GM21619 (cell line): ENCODE measurements around the gene SIRT3.
"Not testable (repeated sequence)": the region's sequence is repeated elsewhere in the genome, so short reads cannot be mapped to it uniquely, and the experiment has no call there.

ENCODE experiments used
- ATAC-seq: cut with Tn5 transposase; IDR thresholded peaks from one replicate; pipeline ENCODE4 v1.9.1; 2021; ENCODE audit not compliant: unreplicated experiment

SIRT3 gene

DNA sequence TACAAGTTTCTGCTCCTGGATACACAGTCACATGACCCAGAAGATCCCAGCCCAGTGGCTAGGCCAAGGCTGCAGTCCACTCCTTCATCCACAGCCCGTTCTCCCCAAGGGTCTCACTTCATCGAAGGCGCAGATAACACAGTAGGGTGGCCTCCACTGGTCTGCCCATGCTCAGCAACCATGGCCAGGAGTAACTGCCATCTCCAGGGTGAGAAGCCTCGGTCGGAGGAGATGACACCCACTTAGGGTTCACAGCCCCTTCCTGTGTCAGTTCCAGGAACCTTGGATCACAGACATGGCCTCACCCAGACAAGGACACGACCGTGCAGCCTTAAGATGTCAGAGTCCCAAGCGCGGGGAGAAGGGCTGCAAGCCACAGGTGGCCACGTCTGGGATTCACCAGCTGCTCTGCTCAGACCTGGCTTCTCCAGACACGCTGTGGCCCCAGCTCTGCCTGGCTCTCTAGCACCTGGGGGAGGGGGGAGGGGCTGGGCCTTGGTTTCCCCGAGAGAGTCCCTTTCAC, 31.5 kb downstream of the SIRT3 start:
- ATAC-seq, result no peak

DNA sequence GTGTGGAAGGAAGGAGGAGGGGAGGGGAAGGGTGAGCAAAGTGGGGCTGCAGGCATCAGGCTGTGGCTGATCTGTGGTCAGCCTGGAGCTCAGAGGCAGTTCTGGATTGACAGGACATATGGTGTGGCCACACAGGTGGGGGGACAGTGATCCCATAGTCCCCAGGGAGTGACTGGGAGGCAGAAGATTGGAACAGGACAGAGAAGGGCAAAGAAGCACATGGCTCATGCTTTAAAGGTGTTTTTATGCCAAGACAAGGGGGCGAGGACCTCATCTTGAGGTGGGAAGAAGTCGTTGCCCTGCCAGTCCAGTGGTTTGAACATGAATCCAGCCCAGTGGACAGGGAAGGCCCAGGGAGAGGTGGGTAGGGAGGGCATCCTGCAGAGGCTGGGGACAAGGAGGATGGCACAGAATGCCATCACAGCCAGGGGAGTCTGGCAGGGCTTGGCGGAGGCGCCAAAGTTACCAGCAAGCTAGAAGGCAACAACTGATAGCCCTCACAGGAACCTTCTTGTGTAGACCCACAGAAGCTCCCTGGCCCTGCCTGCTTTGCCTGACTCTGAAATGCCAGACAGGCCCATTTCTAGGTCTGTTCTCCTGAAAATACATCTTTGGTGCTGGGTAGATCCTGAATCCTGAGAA, 32.1 kb downstream of the SIRT3 start:
- ATAC-seq, result no peak

DNA sequence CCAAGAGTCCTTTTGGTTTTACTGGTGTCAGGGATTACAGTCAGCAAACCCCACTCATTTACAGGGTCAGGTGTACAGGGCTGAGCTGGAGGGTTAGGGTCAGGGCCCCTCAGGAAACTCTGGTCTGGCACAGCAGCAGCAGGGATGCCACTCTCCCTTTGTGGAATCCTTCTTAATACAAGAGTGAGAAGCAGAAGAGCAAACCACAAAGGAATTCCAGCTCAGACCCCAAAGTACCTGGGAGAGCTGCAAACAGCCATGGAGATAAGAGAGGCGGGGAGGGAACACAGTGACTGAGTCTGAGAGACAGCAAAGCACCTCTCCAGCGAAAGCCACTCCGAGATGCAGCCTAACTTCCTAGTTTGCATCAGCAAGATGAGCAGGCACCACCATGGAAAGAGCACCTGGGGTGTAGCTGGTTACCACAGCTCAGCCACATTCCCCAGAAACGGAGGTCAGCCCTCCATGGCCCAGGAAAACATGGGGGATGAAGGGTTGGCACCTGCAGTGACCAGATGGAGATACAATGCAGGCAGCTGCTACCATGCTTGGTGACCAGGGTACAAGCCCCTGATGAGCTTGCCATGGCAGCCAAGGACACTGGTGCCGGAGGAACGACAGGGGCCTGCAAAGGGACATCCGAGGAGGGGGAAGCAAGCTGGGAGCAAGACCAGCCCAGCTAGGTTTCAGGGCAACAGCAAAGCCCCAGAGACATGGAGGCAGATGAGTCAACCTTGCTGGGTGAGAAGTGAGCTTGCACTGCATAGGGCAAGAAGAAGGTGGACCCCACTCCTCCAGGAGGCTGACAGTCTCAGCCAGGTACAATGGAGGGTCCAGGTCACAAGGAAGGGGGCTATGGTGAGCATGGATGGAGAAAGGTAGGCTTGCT, 32.8 kb downstream of the SIRT3 start:
- no peak for ATAC-seq

DNA sequence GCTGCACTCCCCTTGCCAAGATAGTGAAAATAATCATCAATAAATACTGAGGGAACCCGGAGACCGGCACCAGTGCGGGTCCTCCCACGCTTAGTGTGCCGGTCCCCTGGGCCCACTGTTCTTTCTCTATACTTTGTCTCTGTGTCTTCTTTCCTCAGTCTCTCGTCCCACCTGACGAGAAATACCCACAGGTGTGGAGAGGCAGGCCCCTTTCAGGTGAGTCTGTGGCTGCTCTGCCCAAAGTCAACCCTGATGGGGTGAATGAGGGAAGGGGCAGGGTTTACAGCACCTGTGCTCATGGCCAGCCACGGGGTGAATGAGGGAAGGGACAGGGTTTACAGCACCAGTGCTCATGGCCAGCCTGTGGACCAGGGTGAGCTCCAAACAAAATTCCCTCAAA, 33.7 kb downstream of the SIRT3 start:
- ATAC-seq, result no peak

DNA sequence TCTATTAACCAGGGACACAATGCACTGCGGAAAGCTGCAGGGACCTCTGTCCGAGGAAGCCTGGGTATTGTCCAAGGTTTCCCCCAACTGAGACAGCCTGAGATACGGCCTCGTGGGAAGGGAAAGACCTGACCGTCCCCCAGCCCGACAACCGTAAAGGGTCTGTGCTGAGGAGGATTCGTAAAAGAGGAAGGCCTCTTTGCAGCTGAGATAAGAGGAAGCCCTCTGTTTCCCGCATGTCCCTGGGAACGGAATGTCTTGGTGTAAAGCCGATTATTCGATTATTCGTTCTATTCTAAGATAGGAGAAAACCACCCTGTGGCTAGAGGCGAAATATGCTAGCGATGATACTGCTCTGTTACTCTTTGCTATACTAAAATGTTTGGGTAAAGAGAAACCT, 34.2 kb downstream of the SIRT3 start:
- ATAC-seq, result no peak

DNA sequence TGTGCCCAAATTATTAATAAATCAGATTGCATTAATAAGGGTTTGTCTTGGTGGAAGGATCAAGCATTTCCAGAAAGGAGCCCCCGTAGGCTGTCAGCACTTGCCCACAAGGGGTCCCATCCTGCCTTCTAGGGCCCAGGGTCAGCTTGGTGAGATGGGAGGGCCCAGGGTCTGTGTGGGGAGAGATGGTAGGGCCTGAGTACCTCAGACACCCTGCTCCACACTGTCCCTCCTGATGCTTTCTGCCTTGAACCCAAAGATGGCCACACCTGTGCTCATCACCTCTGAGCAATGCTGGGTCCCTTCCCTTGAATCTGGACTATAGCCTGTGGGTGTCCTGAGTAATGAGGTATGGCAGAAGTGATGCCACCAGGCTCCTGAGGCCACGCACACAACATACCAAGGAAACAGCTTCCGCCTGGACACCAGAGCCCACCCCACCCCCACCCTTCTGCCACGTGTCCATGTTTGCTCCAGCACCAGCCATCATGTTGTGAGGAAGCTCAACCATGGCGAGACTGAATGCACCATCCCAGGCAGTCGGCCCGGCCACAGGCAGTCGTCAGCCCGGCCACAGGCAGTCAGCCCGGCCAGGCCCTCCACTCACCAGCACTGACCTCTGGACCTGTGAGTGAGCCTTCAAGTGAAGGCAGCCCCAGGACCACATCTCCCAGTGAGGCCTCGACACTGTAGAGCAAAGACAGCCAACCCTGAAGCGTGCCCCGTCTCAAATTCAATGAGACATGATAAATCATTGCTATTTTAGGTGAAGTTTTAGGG, 35.7 kb downstream of the SIRT3 start:
- ATAC-seq, result no peak

DNA sequence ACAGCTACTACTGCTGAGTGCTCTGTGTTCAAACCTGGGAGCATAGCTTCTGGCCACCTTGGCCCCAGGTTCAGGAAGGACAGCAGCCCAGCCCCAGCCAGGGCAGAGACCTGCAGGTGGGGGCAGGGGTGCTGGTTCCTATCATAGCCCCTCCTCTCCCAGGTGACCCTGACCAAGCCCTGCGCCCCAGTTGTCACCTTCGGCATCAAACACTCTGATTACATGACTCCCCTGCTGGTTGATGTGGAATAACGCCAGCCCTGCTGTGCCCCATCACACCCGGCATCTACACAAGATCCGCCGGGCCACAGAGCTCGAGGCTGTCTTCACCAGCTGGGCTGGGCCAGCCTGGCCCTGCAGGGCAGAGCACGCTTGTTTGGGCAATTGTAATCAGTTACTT, 36.4 kb downstream of the SIRT3 start:
- no peak for ATAC-seq

DNA sequence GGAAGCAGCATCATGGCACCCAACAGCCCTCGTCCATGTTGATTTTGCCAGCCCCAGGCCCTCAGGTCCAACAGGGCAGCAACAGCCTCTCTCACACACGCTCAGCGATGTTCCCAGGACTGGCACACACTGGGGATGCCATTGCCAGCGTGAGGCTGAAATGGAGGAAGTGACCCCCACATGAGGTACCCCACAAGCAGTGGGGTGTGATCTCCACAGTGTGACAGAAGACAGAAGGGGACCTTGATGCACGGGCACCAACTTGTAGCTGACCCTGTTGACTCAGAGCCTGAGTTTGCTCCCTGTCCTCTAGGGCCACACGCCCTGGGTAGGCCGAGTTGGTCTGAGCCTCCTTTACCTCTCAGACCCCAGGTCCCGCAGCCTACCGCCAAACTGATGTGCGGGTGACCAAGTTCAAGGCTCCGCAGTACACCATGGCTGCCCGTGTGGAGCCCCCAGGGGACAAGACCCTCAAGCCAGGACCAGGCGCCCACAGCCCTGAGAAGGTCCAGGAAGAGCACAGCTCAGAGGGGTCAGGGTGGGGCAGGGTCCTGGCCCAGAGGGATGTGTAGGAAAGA, 37.0 kb downstream of the SIRT3 start:
- no peak for ATAC-seq

DNA sequence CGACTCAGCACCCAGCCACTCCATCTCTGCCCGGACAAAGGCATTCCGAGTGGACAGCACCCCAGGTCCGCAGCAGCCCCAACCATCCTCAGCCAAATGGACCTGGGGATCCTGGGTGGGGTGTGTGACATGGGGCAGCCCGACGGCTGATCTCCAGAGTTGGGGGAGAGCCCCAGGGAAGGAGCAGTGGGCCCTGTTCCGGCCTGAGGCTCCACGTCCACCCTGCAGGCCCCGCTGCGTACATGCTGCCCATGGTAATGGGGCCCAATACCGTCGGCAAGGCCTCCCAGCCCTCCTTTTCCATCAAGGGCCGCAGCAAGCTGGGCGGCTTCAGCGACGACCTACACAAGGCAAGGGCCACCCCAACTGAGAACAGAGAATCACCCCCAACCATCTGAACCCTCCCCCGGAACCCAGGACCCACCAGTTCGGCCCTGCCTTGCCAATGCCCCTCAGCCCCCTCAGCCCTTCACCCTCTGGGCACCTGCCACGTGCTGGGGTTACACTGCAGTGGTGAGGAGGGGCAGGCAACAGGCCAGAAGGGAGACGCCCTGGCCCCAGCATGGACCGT, 37.8 kb downstream of the SIRT3 start:
- no peak for ATAC-seq

DNA sequence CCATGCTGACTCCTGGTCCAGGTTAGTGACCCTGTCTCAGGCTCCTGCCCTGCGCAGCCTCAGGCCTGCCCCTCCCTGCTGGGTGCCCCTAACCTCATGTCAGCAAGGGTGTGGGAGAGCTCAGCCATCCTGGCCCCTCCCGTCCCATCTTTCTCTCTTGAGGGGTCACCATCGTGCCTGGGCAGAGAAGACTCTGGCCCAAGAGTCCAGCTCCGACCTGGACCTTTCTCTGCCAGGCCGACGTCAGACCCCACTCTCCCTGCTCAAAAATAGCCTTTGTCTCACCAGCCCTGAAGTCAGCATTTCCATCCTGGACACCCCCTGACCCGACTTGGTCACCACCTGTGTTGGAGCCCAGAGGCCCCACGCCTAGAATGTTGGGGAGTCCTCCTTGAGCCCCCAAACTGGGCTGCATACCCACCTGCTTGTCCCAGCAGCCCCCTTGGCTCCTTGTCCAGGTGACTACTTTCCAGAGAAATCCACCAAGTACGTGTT, 38.4 kb downstream of the SIRT3 start:
- ATAC-seq, result no peak

DNA sequence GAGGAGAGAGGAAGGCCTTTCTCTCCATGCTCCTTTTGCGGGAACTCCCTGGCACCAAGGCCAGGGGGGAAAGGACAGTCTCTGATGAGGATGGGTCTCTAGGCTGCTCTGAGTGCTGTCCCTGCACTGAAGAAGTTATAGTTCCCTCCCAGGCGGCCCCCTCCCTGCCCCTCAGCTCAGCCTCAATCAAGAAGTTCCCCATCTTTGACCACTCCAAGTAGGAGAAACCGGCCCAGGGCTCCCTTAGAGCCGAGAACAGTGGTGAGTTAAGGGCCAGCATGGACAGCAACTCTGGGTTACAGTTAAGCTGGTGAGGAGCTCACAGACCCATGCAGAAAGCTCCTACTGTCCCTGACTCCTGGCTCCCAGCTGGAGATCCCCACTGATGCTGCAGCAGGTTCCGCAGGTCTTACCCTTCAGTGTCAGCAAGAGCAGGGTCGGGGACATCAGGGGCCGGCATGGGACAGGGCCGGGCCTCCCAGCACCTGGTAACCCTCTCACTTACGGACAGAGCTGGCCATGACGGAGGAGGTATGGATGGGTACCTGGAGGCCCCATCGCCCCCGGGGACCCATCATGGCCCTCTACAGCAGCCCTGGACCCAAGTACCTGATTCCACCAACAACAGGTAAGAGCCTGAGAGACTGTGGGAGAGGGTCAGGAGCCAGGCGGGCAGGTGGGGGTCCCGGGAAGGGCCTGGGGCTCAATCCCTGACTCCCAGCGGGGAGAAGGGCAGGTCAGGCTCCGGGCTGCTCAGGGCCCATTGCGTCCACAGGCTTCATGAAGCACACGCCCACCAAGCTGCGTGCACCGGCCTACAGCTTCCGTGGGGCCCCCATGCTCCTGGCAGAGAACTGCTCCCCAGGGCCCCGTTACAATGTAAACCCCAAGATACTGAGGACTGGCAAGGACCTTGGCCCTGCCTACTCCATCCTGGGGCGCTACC, 39.1 kb downstream of the SIRT3 start:
- ATAC-seq, result no peak

DNA sequence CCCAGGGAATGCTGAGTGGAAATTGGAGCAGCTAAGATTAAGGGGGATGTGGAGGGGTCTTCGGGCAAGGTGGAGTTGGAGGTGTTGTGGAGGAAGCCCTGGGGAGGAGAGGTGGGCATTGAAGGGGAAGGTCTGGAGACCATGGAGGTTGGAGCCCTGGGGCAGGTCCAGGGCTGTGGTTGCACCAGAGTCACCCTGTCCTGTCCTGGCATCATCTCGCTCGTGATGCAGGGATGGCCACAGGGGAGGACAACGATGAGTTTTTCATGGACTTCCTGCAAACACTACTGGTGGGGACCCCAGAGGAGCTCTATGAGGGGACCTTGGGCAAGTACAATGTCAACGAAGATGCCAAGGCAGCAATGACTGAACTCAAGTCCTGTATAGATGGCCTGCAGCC, 42.7 kb downstream of the SIRT3 start:
- not testable (repeated sequence) for ATAC-seq

DNA sequence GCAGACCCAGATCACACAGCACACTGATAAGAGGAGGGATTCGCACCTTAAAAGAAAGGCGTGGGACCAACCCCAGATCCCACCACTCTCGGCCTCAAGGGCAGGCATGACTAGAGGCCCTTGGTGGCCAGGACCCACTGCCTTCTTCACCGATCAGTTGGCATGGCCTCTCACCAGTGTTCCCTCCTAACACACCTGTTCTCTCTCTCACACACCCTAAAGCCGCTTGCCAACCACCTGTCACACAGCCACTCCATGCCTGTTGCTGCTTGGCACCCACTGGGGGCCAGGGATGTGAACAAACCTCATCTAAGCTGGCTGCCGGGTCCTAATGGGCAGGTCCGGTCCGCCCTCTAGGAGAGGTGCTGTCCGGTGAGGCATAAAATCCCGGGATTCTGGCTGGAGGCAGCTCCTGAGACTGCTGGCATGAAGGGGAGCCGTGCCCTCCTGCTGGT, 43.4 kb downstream of the SIRT3 start, which contains the start of gene SCGB1C1:
SCGB1C1 (plus strand) TSS at position 405 of the 455 bp plus-strand sequence; CDS start at position 427, 22 bp downstream.
- ATAC-seq, result not testable (repeated sequence)

DNA sequence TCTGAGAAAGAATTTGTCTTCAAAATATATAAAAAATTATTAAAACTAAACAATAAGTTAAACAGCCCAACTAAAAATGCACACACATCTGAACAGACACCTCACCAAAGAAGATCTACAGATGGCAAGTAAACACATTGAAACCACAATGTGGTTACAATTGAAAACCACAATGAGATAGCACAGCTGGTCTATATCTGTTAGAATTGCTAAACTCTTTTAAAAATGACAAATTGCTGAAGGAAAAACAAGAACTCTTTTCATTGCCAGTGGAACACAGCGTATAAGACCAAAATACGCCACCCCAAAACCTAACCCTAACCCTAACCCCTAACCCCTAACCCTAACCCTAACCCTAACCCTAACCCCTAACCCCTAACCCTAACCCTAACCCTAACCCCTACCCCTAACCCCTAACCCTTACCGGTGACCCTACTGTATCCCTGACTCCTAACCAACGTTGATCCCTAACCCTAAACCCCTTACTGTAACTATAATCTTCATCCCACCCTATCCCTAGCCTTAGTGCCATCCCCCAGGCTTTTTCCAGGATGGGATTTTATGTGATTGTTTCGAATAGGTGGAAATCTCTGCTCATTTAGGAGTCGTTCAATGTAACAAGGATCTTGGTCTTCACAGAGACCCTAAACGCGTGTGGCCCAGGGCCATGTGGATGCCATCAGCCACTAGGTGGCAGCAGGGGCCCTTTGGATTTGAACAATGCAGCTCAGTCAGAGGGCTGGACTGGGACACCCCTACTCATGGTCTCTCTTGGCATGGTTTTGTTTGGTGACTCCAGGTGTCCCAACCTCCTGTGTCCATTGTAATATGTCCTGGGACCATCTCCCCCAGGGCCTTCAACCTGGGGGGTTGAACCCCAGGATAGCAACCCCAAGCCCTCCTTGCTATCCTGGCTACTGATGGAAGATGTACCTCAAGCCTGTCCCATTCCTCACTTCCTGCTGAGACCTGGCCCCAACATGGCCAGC, 44.4 kb downstream of the SIRT3 start:
- not testable (repeated sequence) for ATAC-seq

DNA sequence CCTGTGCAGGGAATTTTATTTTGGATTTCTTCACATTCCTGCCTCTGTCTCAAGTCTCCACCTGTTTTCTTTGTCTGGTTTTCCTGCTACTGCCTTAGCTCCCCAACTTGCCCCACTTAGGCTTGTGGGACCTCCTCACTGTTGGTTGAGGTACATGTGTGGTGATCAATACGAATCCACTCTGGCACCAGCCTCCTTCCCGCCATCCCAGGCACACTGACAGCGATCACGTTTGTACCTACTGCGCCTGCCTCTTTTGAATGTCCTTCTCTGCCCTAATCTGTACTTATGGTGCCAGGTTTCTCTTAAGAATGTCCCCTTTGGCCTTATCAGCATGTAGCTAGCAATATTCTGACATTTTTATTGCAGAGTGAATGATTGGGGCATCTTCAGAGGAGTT, 45.6 kb downstream of the SIRT3 start:
- not testable (repeated sequence) for ATAC-seq

DNA sequence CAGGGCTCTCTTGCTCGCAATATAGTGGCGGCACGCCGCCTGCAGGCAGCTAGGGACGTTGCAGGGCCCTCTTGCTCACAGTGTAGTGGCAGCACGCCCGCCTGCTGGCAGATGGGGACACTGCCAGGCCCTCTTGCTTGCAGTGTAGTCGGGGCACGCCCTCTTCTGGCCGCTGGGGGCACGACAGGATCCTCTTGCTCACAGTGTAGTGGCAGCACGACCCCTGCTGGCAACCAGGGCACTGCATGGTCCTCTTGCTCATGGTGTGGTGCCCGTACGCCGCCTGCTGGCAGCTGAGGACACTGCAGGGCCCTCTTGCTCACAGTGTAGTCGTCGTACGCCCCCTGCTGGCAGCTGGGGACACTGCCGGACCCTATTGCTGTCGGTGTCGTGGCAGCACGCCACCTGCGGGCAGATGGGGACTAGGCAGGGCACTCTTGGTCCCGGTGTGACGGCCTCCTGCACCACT, 46.3 kb downstream of the SIRT3 start:
- ATAC-seq, result not testable (repeated sequence)

DNA sequence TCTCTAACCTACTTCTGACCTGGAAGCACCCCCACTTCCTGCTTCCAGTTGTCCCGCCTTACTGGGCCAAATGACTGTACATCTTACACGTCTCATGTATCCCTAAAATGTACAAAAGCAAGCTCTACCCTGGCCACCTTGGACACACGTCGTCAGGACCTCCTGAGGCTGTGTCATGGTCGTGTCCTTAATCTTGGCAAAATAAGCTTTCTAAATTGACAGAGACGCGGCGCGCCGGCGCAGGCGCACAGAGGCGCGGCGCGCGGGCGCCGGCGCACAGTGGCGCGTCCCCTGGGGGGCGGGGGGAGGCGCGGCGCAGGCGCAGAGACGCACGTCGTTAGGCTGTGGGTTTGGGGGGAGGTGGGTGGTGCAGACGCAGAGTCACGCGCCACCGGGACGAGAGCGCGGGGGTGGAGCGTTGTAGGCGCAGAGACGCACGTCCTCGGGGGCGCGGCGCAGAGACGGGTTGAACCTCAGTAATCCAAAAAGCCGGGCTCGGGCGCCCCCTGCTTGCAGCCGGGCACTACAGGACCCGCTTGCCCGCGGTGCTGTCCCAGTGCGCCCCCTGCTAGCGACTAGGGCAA, 46.9 kb downstream of the SIRT3 start:
- not testable (repeated sequence) for ATAC-seq
